NB4 (cell line): ENCODE data around the gene DBNL.

Source experiments
- DNase-seq: peaks from one replicate; pipeline ENCODE4 v3.0.0; 2010; ENCODE audit warnings: low read depth
- H3K4me3 ChIP-seq: one replicate; pipeline ENCODE4 v1.5.1; 2011; ENCODE audit warnings: mild to moderate bottlenecking, low read depth, low read length, moderate library complexity
- CTCF ChIP-seq: IDR thresholded peaks from one replicate; pipeline ENCODE4 v1.5.1; 2012; ENCODE audit warnings: low read depth, low read length
- MYC ChIP-seq: IDR thresholded peaks from 2 replicates; pipeline ENCODE4 v1.6.1; 2011; ENCODE audit warnings: low read depth, low read length
- POLR2A ChIP-seq: IDR thresholded peaks from 2 replicates; pipeline ENCODE4 v1.6.1; 2011; ENCODE audit warnings: mild to moderate bottlenecking; ENCODE audit not compliant: insufficient read length; ENCODE audit errors: extremely low read depth
- TF ChIP-seq, protein P1 (sequence below): IDR thresholded peaks from 2 replicates; pipeline ENCODE4 v1.6.1; 2011; ENCODE audit warnings: low read depth, low read length

Gene DBNL

DNA sequence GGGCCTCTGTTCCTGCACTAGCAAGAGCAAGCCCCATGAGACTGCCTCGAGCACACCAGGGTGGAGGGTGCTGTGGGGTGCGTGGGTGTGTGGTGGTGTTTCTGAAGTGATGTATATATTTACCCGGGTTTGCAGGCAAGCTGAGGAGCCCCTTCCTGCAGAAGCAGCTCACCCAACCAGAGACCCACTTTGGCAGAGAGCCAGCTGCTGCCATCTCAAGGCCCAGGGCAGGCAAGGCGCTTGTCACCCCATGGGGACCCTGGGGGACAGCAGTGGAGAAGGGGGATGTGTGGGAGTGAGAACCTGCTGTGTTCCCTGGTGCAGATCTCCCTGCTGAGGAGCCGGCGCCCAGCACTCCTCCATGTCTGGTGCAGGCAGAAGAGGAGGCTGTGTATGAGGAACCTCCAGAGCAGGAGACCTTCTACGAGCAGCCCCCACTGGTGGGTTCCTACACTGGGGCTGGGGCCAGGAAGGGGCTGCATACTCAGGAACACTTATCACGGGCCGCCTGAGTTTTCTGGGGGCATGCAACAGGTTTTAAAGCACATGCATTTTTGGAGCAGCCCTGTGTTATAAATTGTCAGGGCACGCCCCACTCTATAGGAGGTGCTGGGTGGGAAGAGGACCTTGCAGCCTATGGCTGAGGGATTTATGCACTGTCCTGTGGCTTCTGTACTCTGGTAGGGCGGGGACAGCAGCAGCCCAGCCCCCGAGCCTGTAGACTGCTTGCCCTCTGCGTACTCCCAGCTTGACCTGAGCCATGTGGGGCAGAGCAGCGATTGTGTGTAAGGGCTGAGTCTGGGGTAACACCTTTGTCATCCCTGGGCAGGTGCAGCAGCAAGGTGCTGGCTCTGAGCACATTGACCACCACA is 15.0 kb downstream of the DBNL start:
- no peak for TF ChIP-seq POLR2A
- TF ChIP-seq, protein P1, sequence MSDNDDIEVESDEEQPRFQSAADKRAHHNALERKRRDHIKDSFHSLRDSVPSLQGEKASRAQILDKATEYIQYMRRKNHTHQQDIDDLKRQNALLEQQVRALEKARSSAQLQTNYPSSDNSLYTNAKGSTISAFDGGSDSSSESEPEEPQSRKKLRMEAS, result peak; percentile 66
- TF ChIP-seq MYC, result no peak
- TF ChIP-seq CTCF, result no peak

GRCh38 chr7:44060091-44060947 is 15.8 kb downstream of the DBNL start:
- DNase-seq, result no peak
- no peak for TF ChIP-seq POLR2A
- TF ChIP-seq, protein P1, result no peak
- no peak for TF ChIP-seq MYC
- TF ChIP-seq CTCF, result no peak
- no peak overlapping the region for H3K4me3 ChIP-seq

More for the DNA sequence above, 15.0 kb downstream of the DBNL start:
- no peak overlapping the region for H3K4me3 ChIP-seq
- DNase-seq, result peak; percentile 95

DNA sequence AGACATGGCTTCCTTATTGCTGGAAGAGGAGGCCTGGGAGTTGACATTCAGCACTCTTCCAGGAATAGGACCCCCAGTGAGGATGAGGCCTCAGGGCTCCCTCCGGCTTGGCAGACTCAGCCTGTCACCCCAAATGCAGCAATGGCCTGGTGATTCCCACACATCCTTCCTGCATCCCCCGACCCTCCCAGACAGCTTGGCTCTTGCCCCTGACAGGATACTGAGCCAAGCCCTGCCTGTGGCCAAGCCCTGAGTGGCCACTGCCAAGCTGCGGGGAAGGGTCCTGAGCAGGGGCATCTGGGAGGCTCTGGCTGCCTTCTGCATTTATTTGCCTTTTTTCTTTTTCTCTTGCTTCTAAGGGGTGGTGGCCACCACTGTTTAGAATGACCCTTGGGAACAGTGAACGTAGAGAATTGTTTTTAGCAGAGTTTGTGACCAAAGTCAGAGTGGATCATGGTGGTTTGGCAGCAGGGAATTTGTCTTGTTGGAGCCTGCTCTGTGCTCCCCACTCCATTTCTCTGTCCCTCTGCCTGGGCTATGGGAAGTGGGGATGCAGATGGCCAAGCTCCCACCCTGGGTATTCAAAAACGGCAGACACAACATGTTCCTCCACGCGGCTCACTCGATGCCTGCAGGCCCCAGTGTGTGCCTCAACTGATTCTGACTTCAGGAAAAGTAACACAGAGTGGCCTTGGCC is 16.6 kb downstream of the DBNL start:
- H3K4me3 ChIP-seq, result no peak overlapping the region
- no peak for TF ChIP-seq POLR2A
- TF ChIP-seq, protein P1, result no peak
- TF ChIP-seq MYC, result no peak
- TF ChIP-seq CTCF, result no peak
- DNase-seq, result no peak

DNA sequence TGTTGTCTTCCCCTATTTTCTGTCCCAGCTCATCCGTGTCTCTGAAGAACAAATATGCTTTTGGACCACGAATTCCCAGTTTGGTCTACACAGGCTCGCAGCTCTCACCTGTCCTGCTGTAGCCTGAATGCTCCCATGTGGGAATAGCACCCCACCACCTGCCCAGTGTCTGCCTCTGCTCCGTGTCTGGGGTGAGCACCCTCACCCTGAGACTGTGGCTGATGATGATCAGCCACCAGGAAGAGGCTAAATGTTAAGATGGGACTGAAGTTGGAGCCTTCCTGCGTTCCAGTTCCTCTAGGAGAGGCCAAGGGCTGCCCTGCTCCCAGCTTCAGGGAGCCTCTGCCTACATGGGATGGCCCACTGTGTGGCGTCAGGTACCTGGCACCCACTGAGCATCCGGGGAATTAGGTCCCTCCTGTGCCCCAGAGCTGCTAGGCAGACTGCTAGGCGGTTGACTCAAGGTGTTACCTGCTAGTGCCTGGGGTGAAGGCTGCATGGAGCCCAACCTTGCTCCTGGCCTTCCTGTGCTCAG is 17.2 kb downstream of the DBNL start:
- no peak for DNase-seq
- TF ChIP-seq, protein P1, result no peak
- no peak for TF ChIP-seq CTCF
- no peak for TF ChIP-seq MYC
- TF ChIP-seq POLR2A, result no peak
- H3K4me3 ChIP-seq, result no peak overlapping the region

GRCh38 chr7:44062180-44062902 is 17.8 kb downstream of the DBNL start:
- H3K4me3 ChIP-seq, result no peak overlapping the region
- TF ChIP-seq MYC, result no peak
- TF ChIP-seq POLR2A, result no peak
- TF ChIP-seq, protein P1, result no peak
- TF ChIP-seq CTCF, result no peak
- DNase-seq, result no peak
